Activated CD8-positive, alpha-beta memory T cell treated with anti-CD3 and anti-CD28 coated beads for 1 hour (primary cell): ENCODE data around the gene KLC4.
"Not testable (repeated sequence)": the region's sequence is repeated elsewhere in the genome, so short reads cannot be mapped to it uniquely, and the experiment has no call there.

ENCODE experiments used
- DNase-seq, 2 donors: peaks; one replicate each; pipeline ENCODE4 v3.0.0-alpha.2; 2020; ENCODE audit warnings: low read depth in 1 of 2; ENCODE audit errors: extremely low read depth in 1 of 2

Gene KLC4

DNA sequence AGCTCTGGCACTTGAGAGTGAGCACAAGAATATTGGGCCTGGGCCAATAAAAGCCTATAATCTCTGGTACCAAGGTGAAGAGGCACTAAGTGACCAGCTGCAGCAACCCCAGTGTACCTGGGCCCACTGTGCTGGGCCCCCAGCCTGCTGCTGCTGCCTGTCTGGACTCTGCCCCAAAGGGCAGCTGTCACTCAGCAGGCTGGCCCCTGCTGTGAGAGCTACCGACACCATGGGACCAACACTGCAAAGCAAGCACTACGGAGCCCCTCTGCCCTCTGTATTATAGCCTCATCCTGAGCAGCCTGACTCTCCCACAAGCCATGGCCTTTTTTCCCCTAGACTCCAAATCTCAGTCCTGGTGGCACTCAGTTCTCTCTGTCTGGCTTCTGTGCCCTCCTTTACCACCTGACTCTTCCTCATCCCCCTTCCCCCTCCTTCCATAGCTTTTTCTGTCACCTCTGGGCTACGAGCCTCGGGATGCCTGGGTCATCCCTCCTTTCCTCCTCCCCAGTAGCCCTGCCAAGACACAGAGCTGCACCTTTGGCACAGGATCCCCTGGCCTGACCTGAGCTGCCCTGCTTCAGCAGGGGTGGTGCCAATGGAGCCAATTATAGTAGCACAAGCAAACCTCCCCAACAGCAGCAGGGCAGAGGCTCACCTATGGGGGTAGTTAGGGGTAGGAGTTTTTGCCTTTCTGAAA lies 23.8 kb upstream of the KLC4 start:
- no peak for DNase-seq

DNA sequence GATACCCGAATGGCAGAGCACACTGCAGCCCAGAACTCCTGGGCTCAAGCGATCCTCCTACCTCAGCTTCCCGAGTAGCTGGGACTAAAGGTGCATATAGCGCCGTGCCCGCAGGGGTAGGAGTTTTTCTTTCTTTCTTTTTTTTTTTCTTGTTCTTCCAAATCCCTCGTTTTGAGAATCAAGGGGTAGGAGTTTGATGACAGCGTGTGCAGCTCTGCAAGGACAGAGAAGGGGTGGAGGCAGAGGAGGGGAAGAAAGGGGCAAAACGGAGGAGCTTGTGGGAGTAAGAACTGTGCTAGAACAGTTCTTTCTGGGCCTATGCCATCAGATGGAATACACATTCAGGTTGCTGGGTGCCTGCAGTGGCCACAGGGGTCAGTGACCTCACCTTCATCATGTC lies 22.7 kb upstream of the KLC4 start:
- no peak for DNase-seq

DNA sequence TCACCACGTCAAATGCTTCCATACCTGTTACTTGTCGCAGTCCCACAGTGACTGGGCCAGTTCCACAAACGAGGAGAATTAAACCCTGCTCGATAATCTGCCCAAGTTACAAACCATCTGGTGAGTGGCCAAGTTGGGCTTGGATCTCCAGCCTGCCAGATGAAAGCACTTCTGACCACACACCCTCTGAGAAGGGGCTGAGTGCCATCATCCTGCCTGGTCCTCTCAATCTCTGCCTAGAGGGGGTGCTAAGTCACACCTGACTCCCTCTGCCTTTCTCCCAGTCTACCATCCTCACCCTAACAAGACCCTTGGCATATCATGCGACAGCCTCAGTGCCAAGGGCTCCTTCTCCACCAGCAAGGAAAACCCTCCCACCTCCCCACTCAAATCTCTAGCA lies 22.2 kb upstream of the KLC4 start:
- DNase-seq: no peak

DNA sequence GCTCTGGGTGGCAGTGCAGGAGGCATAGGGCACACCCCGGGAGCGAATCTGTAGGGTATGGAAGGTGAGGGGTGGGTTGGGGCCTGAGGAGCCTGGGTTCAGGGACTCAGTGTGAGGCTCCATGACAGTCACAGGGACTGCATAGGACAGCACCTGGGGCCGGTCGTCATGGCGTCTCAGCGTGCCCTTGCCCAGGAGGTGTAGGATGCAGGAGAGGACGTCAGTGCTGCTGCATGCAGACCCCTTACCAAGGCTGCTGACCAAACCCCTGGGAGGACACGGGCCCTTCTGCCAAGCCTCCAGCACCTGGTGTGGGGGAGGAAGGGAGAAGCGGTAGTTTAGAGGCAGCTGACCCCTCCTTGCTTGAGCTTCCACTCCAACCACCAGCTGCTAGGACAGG lies 21.7 kb upstream of the KLC4 start:
- DNase-seq: no peak

DNA sequence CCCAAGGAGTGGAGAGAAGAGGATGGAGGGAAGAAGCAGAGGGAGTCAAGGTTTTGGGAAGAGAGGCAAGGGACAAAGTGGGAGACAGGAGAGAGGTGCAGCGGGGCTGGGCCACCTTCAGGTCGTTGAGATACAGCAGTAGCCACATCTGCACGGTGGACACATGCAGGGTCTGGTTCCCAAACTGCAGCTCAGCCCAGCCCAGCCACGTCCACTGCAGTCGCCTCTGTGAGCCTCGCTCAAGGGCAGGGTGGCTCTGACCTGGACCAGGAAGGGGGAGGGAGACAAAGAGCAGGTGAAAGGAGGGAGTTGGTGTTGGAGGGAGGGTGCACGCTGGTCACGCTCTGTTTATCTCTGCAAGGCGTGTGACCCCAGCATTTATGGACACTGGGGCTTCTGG lies 20.7 kb upstream of the KLC4 start:
- no peak for DNase-seq

DNA sequence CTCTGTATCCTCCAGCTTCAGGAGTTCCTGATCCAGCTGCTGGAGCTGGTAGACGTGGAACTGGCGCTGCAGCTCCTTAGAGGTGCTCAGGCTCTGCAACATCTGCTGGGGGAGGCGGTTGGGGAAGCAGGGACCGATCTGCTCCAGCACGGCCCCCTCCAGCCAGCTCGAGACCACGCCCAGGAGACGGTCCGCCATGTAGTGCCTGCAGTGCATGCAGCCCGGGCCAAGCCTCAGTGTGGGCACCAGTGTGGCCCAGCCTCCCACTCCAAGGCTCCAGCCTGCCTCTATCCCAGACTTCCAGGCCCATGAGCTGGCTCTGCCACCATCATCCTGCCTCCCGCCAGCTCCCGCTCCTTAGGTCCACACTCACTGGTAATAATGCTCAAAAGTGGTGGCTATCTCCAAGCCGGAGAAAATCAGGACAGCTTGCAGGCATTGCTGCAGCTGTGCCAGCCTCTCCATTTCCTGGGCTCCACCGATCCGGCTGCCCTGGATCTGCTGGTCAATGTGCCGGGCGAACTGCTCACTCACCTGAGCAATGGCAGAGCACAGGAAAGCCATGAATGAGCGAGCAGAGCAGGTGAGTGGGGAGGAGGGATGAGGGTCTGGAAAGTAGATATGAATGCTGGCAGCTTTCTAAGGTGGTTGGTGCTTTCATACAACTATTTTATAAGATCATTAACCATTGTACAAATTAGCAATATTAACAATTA lies 18.7 kb upstream of the KLC4 start:
- DNase-seq: no peak

DNA sequence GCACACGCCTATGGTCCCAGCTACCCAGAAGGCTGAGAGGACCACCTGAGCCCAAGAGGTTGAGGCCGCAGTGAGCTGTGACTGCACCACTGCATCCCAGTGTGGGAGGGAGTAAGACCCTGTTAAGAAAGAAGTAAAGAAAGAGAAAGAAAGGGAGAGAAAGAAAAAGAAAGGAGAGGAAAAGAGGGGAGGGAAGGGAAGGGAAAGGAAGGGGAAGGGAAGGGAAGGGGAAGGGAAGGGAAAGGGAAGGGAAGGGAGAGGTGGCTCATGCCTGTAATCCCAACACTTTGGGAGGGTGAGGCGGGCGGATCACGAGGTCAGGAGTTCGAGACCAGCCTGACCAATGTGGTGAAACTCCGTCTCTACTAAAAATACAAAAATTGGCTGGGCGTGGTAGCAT lies 18.0 kb upstream of the KLC4 start:
- not testable (repeated sequence) for DNase-seq

DNA sequence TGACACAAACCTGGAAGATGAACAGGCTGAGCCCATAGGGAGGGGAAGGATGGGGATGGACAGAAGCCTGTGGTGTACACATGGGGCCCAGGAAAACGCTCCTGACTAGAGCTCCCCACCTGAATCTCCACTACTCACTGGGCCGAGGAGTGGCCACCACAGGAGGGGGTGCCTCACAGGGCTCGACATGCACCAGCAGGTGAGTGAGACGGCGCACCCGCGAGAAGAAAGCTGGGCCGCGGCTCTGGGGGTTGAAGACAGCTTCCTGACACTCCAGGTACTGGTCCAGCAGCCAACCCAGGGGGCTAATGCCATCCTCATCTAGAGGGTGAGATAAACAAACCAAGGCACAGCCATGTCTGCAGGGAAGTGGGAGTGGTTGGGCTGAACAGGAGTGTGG lies 16.1 kb upstream of the KLC4 start:
- no peak for DNase-seq

DNA sequence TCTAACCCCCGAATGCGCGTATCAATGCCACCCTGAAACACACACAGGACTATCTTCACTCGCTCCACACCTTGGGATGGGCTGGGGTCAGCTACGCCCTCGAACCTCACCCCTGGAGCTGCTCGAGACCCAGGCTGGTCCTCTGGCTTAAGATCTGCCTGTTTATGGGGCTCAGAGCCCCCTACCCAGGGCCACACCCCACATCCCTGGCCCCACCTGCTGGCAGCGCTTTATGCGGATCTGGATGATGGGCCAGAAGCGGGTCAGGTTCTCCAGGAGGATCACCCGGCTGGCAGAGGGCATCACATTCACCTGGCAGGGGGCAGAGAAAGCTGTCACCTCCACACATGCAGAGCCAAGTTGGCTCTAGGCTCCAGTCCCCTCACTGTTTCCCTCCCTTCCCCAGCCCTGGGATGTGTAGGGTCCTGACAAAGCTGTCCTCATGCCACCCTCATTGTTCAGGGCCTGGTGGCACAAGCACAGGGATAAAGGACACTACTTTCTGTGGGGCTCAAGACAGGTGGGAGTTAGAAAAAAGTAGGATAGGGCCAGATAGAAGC lies 14.0 kb upstream of the KLC4 start:
- DNase-seq: no peak

DNA sequence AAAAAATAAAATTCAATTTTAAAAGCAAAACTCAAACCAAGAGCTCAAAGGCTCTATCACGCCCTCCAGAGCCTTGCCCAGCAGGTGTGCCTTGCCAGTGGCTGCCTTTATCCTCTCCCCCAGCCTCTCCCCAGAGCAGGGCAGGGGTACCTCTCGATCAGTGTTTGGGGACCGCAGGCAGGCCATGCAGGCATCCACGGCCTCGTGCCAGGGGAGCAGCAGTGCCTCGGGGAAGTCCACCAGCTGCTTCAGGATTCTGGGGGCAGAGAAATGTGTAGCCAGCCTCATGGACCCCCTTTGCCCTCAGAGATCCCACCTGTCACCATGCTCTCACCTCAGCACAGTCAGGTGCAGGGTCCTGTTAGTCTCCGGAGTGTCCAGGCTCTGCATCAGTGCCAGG lies 11.4 kb upstream of the KLC4 start:
- DNase-seq: no peak

DNA sequence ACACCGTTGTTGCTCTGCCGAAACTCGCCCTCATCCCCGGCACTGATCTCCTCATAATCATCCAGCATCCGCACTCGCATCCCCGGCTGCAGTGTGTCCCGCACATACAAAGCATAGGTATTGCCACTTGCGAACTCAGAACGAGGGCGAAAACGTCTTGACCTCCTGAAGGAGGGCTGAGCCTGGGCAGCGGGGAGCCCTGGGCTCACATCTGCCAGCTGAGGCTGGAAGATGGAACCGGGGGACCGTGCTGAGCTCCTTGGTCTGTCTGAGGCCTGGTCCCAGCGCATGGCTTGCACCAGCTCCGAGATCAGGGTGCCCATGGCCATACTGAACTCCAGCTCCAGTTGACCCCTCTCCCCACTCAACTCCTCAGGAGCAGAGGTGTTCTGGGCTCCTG lies 8.4 kb upstream of the KLC4 start:
- no peak for DNase-seq

DNA sequence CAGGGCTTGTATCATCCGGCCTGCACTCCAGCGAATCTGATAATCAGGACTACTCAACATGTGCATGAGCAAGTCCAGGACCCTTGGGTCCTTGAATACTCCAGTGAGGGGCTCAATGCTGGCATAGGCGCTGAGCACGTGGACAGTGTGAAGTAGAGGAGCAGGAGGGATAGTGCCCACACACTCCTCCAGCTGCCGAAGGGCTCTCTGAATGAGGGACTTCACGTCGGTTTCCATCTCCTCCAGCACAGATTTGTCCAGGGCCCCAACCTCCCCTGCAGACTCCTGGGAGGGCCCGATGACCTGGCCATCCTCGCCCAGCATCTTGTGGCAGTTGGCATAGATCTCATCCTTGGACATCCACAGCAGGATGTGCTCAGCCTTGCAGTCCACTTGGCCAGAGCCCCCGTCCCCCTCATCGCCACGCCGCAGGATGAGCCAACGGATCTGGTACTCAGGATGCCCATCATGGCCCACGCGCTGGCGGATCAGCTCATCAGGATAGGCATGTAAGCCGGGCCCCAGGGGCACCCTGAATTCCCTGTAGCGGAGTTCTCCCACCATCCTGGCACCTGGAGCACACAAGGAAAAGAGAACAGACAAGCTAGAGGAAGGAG lies 7.1 kb upstream of the KLC4 start:
- no peak for DNase-seq

DNA sequence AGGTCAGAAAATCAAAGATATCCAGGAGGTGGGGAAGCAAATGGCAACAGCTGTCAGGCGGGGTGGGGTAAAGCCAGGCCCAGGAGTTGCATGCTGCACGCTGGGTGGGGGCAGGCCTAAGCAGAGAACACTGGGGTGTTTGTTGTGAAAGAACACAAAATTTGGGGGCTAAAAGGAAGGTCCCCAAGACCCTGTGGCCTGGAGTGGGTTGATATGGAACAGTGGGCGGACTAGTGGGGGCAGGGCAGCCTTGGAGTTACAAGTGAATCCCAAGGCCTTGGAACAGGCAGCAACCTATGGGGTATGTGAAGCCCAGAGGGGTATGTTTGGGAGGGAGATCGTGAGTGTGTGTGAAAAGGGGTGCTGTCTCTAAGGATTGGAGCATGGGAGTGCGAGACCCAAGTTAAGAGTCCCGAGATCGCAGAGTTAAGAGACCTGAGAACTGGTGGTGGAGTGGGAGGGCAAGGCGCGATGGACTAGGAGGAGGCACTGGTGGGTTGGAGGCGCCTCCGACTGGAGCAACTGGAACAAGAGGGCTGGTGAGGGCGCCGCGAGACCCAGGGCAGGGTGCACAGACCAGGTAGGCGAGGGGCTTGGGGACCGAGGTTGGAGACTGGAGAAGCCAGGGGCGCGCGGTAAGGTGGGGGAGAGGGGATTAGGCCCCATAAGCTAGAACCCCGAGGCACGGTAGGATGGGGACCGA lies 6.4 kb upstream of the KLC4 start:
- DNase-seq: no peak

DNA sequence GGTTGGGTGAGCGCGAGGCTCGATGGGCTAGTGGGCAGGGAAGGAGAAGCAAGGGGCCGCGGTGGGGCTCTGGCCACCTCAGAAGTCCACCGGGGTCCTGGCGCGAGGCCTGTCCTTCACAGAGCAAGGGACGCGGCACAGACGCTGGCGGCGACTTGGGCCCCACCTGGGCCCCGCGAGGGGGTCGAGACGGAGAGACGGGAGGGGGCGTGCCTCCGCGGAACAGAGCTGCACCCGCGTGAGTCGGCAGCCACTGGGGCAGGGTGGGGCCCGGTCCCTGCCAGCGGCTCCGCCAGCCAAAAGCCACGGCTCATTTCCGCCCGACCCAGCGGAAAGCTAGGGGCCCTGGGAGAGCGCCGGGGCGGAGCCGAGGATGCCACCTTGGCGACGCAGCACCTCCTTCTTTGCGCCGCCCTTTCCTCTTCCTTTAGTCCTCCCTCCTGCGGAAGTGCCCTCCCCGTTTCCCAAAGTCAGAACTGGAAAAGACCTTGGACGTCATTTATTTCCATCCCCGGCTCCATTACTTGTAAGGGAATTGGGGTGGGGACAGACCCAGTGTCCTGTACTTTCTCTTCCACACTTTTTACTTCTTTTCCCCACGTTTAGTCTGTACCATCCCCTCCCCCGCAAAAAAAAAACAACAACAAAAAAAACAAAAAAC lies 5.8 kb upstream of the KLC4 start, which contains the start of gene CUL7:
CUL7 (minus strand) TSS at position 307 of the 661 bp plus-strand sequence. CDS start 1,063 bp downstream, outside the sequence.
- peak; percentile 74 to 78 for DNase-seq

DNA sequence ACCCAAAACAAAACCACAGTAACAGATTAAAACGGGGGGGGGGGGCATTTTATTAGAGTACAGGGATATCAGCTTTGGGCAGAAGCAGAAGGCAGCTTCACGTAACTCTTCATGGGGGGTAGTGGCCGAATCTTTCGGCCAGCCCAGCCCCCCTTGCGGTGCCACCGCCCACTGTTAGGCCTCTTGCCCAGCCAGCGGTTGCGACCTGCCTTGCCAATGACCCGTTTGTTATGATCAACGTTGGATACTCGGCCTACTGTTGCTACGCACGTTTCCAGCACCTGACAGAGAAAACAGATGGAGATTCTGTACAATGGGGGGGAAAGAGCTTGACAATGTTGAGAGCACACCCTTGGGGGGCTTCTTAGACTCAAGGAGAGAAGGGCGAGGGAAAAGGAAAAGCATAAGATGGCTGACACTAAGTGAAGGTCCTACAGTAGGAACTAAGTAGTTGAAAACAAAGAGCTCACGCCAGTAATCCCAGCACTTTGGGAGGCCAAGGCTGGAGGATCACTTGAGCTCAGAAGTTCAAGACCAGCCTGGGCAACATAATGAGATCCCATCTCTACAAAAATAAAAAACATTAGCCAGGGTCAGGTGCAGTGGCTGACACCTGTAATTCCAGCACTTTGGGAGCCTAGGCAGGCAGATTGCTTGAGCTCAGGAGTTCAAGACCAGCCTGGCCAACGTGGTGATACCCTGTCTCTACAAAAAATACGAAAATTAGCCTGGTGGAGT lies 5.1 kb upstream of the KLC4 start:
- DNase-seq: no peak

DNA sequence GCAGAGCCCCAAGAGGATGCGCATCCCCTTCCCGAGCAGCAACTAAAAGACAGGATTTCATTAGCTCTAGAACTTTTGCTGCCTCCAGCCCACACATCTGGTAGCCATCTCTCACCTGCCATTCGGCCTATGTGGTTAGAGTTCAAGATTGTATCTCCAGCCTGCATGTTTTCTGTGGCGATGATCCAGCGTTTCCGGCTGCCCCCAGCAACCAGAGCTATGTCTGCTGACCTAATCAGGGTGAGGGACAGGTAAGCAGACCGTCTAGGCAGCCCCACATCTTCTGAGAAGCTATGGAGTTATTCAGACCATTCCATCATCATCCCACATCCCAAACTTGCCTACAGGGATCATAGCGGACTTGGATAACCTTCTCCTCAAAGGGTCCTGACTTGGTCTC lies 3.5 kb upstream of the KLC4 start:
- DNase-seq: no peak

DNA sequence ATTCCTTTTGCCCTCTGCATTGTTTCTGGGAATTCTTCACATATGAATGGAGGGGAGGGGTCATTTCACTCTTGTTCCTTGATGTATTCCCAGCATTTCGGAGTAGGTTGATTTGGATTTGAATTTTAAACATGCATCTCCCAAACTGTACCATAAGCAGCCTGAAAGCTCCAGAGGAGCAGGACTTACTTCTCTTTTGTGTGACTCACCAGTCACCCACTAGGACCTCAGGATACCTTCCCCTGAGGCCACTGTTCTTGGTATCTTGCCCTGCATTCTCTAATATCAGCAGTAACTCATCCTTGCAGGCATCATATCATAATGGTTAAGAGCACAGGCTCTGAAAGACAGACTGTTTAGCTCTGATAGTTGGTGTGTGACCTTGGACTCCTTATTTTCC lies 900 bp upstream of the KLC4 start:
- DNase-seq: no peak

DNA sequence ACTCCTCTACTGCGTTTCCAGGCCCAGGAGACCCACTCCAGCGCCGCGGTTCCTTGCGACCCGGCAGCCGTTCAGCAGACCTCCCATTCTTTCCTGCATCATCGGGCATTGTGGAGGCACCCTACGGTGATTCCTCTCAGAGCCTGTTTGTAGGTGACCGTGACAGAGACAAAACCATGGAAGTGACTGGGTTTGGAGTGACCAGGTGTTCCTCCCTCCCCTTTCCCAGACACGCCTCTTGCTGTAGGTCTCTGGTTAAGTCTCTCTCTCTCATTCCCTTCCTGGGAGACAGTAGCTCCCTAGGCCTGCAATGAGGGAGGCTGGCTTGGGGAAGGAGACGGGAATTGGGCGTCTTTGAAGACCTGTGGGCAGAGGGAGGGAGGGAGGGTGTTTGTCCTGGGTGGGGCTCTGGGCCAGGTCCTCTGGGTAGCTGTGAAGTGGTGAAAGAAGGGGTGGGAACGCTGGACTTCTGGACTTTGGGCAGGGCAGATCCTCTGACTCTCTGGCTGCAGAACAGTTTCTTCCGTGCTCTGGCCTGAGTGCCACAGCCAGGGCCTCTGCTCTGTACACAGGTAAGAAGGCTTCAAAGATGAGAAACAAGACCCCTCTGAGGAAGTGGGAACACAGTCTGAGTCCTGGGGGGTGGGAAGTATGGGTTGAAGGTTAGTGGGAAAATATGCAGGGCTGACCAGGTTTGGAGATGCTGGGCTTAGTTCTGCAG lies 763 bp downstream of the KLC4 start:
- no peak for DNase-seq
